Measurements from ENCODE around the gene COX7C.
"Not testable (repeated sequence)": the region's sequence is repeated elsewhere in the genome, so short reads cannot be mapped to it uniquely, and the experiment has no call there.

Gene COX7C

DNA sequence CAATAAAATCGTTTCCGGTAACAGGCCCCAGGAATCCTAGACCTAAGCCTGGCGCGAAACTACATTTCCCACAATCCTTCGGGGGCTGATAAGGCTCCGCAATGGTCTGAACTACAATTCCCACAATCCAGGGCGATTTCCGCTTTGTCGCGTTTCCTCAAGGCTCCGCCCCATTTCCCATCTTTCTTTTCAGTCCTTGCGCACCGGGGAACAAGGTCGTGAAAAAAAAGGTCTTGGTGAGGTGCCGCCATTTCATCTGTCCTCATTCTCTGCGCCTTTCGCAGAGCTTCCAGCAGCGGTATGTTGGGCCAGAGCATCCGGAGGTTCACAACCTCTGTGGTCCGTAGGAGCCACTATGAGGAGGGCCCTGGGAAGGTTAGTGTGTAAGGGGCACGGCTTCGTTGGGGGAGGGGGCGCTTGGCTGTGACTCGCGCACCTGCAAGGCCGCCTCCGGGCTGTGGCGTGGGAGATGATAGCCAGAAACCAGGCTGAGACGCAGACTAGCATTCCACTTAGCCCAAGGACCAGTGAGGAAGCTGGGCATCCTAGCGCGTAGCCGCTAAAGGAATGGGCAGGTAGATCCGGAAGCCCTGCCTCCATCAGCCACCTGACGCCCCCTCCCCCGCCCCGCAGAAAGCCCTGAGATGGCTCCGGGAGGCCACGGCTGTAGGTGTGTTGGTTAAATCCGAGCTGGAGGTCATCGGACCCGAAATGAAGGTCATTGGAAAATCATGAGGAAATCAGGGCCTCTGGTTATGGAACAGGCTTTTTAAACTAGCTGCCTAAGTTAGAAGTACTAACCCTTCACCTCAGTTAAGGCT is at the start of gene COX7C:
Gene COX7C, plus strand, starts transcription at position 186 of the 821 bp plus-strand sequence. Its CDS starts 115 bp downstream, at position 301.
- POLR2A ChIA-PET, result interaction anchor here (0.9 kb wide), 1 partner anchor 1257 kb away, joined by 3 read pairs; no protein-coding TSS in a partner anchor
- TF ChIP-seq ZNF384 (IDR thresholded peaks at IDR 0.05), result peak; percentile 90
- TF ChIP-seq FOXM1 (IDR thresholded peaks at IDR 0.05; ENCODE audit: borderline replicate concordance), result no peak
- TF ChIP-seq BHLHE40 (IDR thresholded peaks at IDR 0.05; ENCODE audit: borderline replicate concordance), result no peak
- no peak for TF ChIP-seq NFRKB (IDR thresholded peaks at IDR 0.05)
- peak; percentile 97 for TF ChIP-seq ELF4 (IDR thresholded peaks at IDR 0.05)
- TF ChIP-seq SUZ12 (IDR thresholded peaks at IDR 0.05), result peak; percentile 62; the same call in 1 of the 2 replicates
- CTCF ChIA-PET, result no interaction called here
- DNase-seq (ENCODE audit: extremely low spot score), result peak; percentile 90

DNA sequence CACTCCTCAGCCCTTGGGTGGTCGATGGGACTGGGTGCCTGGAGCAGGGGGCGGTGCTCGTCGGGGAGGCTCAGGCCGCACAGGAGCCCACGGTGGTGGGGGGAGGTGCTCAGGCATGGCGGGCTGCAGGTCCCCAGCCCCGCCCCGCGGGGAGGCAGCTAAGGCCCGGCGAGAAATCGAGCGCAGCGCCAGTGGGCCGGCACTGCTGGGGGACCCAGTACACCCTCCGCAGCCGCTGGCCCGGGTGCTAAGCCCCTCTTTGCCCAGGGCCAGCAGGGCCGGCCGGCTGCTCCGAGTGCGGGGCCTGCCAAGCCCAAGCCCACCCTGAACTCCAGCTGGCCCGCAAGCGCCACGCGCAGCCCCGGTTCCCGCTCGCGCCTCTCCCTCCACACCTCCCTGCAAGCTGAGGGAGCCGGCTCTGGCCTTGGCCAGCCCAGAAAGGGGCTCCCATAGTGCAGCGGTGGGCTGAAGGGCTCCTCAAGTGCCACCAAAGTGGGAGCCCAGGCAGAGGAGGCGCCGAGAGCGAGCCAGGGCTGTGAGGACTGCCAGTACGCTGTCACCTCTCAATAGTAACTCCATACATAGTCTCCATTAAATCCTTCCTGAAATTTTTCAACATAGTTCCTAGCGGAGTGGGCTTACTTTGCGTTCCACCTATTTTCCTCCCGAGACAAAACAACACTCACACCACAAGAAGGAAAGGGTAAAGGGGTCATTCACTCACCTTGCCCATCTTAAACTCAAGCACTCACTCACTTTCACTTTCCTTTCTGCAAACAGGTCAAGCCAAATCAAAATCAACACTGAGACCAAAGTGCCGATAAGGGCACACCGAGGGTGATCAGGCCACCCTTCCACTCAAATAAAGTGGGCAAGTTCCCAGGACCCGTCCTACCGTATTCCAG is 48.0 kb upstream of the COX7C start:
- CTCF ChIA-PET; POLR2A ChIA-PET; DNase-seq (ENCODE audit: extremely low spot score): not testable (repeated sequence)

DNA sequence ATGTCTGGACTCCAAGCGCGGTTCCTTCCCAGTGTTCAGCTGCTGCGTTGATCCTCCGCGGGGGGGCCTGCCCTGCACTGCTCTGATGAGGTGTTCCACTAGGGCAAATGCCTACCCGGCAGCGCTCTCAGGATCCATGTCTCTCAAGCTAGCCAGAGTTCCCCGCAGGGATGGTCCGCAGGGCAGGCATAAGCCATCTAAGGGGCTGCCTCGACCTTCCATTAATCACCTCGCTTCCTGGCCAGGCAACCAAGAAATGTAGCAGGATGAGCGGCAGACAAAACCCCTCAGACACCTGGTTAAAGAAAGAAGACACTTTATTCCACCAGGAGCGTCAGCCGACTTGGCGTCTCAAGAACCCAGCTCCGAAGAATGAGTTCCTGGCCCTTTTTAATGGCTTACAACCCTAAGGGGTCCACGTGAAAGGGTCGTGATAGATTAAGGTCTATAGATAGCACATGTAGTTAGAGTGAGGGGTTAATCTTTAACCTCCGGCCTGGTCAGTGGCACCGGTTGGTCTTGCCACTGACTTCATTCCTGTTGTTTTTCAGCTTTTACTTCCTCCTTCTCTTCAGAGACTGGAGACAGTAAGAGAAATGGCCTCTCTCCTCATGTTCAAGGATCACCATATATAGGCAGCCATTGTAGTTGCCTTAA is 47.2 kb upstream of the COX7C start:
- ChIA-PET CTCF (no interaction called here), POLR2A (no interaction called here)
- DNase-seq (ENCODE audit: extremely low spot score), result no peak
- TF ChIP-seq CTBP1 (IDR thresholded peaks at IDR 0.05; ENCODE audit: borderline replicate concordance) (no peak), BHLHE40 (IDR thresholded peaks at IDR 0.05; ENCODE audit: borderline replicate concordance) (no peak), FOXK2 (IDR thresholded peaks at IDR 0.05) (no peak), FOXA1 (IDR thresholded peaks at IDR 0.05) (no peak), ARNT (IDR thresholded peaks at IDR 0.05) (no peak), ZNF384 (IDR thresholded peaks at IDR 0.05) (no peak), SP1 (IDR thresholded peaks at IDR 0.05) (no peak), PKNOX1 (IDR thresholded peaks at IDR 0.05) (no peak), HDGF (IDR thresholded peaks at IDR 0.05; ENCODE audit: borderline replicate concordance) (no peak), FOXM1 (IDR thresholded peaks at IDR 0.05; ENCODE audit: borderline replicate concordance) (no peak)

- CTCF ChIA-PET; POLR2A ChIA-PET; DNase-seq (ENCODE audit: extremely low spot score): not testable (repeated sequence)
These were observed 46.6 kb upstream of the COX7C start for GRCh38 chr5:86571109-86571508.

DNA sequence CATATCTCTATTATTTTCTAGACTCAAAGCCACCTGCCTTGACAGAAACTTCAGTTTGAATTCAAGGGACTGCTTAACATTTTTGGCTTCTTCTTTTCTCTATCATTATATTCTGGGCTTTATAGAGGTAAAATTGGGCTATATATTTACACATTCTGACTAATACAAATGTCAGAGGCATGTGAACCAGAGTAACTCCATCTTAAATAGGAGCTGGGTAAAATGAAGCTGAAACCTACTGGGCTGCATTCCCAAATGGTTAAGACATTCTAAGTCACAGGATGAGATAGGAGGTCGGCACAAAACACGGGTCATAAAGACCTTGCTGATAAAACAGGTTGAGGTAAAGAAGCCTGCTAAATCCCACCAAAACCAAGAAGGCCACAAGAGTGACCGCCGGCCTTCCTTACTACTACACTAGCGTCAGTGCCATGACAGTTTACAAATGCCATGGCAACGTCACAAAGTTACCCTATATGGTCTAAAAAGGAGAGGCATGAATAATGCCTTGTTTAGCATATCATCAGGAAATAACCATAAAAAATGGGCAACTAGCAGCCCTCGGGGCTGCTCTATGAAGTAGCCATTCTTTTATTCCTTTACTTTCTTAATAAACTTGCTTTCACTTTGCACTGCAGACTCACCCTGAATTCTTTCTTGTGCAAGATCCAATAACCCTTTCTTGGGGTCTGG is 44.8 kb upstream of the COX7C start:
- no peak for DNase-seq (ENCODE audit: extremely low spot score)
- POLR2A ChIA-PET, result no interaction called here
- CTCF ChIA-PET, result interaction anchor here (0.7 kb wide), 1 partner anchor 1013 kb away, joined by 3 read pairs; no protein-coding TSS in a partner anchor
- TF ChIP-seq FOXM1 (IDR thresholded peaks at IDR 0.05; ENCODE audit: borderline replicate concordance) (no peak), L3MBTL2 (conservative IDR thresholded peaks at IDR 0.05) (no peak), BHLHE40 (IDR thresholded peaks at IDR 0.05; ENCODE audit: borderline replicate concordance) (no peak), TARDBP (IDR thresholded peaks at IDR 0.05) (no peak), HDGF (IDR thresholded peaks at IDR 0.05; ENCODE audit: borderline replicate concordance) (no peak), PKNOX1 (IDR thresholded peaks at IDR 0.05) (no peak), NFRKB (IDR thresholded peaks at IDR 0.05) (no peak), ZNF384 (IDR thresholded peaks at IDR 0.05) (no peak), LEF1 (IDR thresholded peaks at IDR 0.05; ENCODE audit: borderline replicate concordance) (no peak), SP1 (IDR thresholded peaks at IDR 0.05) (no peak), ARNT (IDR thresholded peaks at IDR 0.05) (no peak), ELF4 (IDR thresholded peaks at IDR 0.05) (no peak), CTBP1 (IDR thresholded peaks at IDR 0.05; ENCODE audit: borderline replicate concordance) (no peak)

GRCh38 chr5:86579502-86579901 is 38.2 kb upstream of the COX7C start:
- DNase-seq (ENCODE audit: extremely low spot score), result no peak
- TF ChIP-seq ZNF384 (IDR thresholded peaks at IDR 0.05) (no peak), SUZ12 (IDR thresholded peaks at IDR 0.05) (no peak), CTBP1 (IDR thresholded peaks at IDR 0.05; ENCODE audit: borderline replicate concordance) (no peak), NFRKB (IDR thresholded peaks at IDR 0.05) (no peak), ARNT (IDR thresholded peaks at IDR 0.05) (no peak)
- CTCF ChIA-PET, result interaction anchor here (0.7 kb wide), 1 partner anchor 8 kb away, joined by 3 read pairs; no protein-coding TSS in a partner anchor
- POLR2A ChIA-PET, result no interaction called here
